Mucosa of descending colon (tissue), 3 donors: Measurements from ENCODE around the gene SH2D2A. TPM values are rescaled to one million over a fixed set of nuclear protein-coding genes. Genes with fewer than 3 reads are reported as not detected.

Source experiments
- ATAC-seq: fragments of 200-7000 bp; cut with Tn5 transposase; one replicate; pipeline ENCODE4 v1.9.1; 2020; ENCODE audit warnings: mild to moderate bottlenecking, moderate library complexity
- DNase-seq, 3 donors: peaks; one replicate each; pipeline ENCODE4 v3.0.0-alpha.2; 2020
- H3K36me3 ChIP-seq: fragments of 200-600 bp; one replicate; pipeline ENCODE4 v1.8.0; 2021; ENCODE audit warnings: low read depth, mild to moderate bottlenecking
- H3K4me1 ChIP-seq: fragments of 200-600 bp; one replicate; pipeline ENCODE4 v1.8.0; 2021; ENCODE audit warnings: low read depth, mild to moderate bottlenecking
- H3K4me3 ChIP-seq: fragments of 200-600 bp; one replicate; pipeline ENCODE4 v1.8.0; 2021; ENCODE audit warnings: mild to moderate bottlenecking
- H3K9me3 ChIP-seq: fragments of 200-600 bp; one replicate; pipeline ENCODE4 v1.8.0; 2021; ENCODE audit warnings: mild to moderate bottlenecking
- CTCF ChIP-seq: fragments of 200-600 bp; IDR thresholded peaks from one replicate; pipeline ENCODE4 v1.8.0; 2022; ENCODE audit warnings: antibody characterized with exemption, mild to moderate bottlenecking
- intact Hi-C, 2 donors: fragments of 100-400 bp; cut with DNase I in 1 of 2; cut with micrococcal nuclease in 1 of 2; formaldehyde crosslinking; loops; one replicate each; pipeline versions ENCODE4 v1.11.0 to v1.11.1; 2022; cut with DNase I, micrococcal nuclease
- total RNA-seq, 3 donors: library from RNA; stranded (reverse); fragmentation: NEBNext Ultra II Directional in 2 of 3; extraction: Animal tissue kit (Norgen Biotek cat#: 25700) in 2 of 3; gene quantifications; one replicate each; pipeline versions ENCODE4 v1.2.1 to v1.2.4, GENCODE V29; 2021 to 2023
- donor health status: DM: no; HTN: no; CAD: no; lungs with moderate emphysema.
- donor health status: DM: no; HTN: no; CAD: no.
- donor health status: DM: no; HTN: yes; CAD: no.

Gene SH2D2A
- total RNA-seq, 3 donors from 2014 or later, result 2.9 to 3.3 (median 3.1) TPM

DNA sequence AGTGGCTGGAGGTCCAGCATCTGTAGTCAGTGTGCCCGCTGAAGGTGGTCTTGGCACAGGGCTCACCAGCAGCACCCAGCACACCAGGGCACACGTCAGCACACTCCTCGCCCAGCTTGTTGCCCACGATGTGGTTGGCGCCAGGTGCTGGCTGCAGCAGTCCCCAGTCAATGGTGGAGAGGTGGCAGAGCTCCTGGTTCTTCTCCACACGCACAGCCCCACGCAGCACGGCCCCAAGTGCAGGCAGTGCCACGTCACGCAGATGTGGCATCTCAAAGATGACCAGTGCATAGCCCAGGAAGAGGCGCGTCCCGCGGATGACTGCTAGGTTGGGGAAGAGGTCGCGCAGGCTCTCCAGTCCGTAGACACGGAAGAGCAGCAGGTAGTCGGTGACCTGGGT, 37.1 kb upstream of the SH2D2A start:
- no peak for ATAC-seq
- intact Hi-C loops, result no loop called here

GRCh38 chr1:156852418-156852874, 35.8 kb upstream of the SH2D2A start:
- Histone ChIP-seq H3K36me3 (no peaks in the 10 kb centered on the region), H3K4me3 (no peak overlapping the region), H3K4me1 (no peaks in the 10 kb centered on the region), H3K9me3 (no peaks in the 10 kb centered on the region)
- TF ChIP-seq CTCF, result no peak
- ATAC-seq (peak; percentile 64), DNase-seq (peak in 2 of 3 donors; percentile 51 to 57)
- intact Hi-C loops, result no loop called here

More for the DNA sequence above, 37.1 kb upstream of the SH2D2A start:
- TF ChIP-seq CTCF, result no peak
- DNase-seq, result no peak
- Histone ChIP-seq H3K4me1 (no peaks in the 10 kb centered on the region), H3K4me3 (no peak overlapping the region), H3K36me3 (no peaks in the 10 kb centered on the region), H3K9me3 (no peaks in the 10 kb centered on the region)

GRCh38 chr1:156851779-156852417, 35.2 kb upstream of the SH2D2A start:
- Histone ChIP-seq H3K4me3 (no peak overlapping the region), H3K36me3 (no peaks in the 10 kb centered on the region), H3K4me1 (no peaks in the 10 kb centered on the region), H3K9me3 (no peaks in the 10 kb centered on the region)
- TF ChIP-seq CTCF, result no peak
- ATAC-seq (peak; percentile 45), DNase-seq (no peak)
- intact Hi-C loops, result no loop called here

DNA sequence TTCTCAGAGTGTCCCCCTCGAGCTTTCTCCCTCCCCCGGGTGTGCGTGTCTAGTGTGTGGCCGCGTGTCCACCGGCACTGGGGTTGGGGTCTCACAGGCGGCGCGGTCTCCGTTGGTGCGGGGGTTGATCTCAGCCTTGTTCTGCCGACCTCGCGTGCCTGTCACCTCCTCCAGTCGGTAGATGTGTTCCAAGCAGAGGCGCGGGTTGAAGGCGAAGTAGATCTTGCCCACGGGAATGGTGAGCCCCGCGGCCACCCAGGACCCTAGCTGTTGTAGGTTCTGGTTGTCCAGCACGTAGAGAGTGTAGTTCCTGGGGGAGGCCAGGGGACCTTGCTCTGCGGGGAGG, 32.5 kb upstream of the SH2D2A start:
- DNase-seq (no peak), ATAC-seq (no peak)
- intact Hi-C loops, result no loop called here
- H3K36me3 ChIP-seq, result no peaks in the 10 kb centered on the region
- H3K4me1 ChIP-seq, result no peaks in the 10 kb centered on the region
- no peak for TF ChIP-seq CTCF
- no peak overlapping the region for H3K4me3 ChIP-seq
- no peaks in the 10 kb centered on the region for H3K9me3 ChIP-seq

DNA sequence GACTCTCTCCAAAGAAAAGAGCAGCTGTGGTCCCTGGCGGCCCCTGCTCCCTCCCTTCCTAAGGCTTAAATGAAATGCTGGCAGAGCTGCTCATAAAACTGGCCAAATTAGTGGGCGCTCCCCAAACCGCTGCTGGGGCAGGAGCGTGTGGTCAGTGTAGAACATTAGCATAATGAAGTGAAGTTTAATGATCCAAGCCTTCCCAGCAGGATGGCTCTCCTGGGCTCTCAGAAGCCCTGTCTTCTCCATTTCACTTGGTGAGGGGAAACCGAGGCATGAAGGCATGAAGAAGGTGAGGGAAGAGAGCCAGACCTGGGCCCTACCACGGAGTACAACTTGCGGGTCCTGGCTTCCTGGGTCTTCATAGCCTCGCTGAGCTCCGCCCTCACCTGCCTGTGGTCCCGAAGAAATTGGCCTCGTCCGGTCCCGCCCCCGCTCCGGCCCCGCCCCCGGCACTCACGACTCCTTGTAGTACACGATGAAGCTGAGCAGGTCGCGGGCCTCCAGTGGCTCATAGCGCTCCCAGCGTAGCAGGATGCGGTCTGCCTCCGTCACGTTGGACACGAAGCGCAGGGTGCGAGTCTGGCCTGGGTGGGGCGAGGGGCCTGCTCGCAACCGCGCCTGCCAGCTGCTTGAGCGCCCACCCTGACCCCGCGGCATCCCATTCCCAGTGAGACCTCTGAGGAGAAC, 32.0 kb upstream of the SH2D2A start:
- H3K9me3 ChIP-seq, result no peaks in the 10 kb centered on the region
- DNase-seq (peak; percentile 71 to 85 (median 77)), ATAC-seq (peak; percentile 70)
- intact Hi-C loops, result no loop called here
- H3K36me3 ChIP-seq, result no peaks in the 10 kb centered on the region
- no peak for TF ChIP-seq CTCF
- H3K4me3 ChIP-seq, result no peak overlapping the region
- H3K4me1 ChIP-seq, result no peaks in the 10 kb centered on the region
